HEK293 (cell line): ENCODE measurements around the gene NPC1.
A peak's percentile ranks its signal among the peaks of the same experiment; 100 is the strongest.

ENCODE experiments used
- CTCF ChIA-PET: fragments of 350-600 bp; formaldehyde crosslinking; extraction: SDS; loops from one replicate; lab custom pipeline; 2021; ENCODE audit warnings: antibody characterized with exemption; lab: Yijun Ruan, JAX
- POLR2A ChIA-PET: fragments of 300-600 bp; formaldehyde crosslinking; extraction: SDS; loops from one replicate; lab custom pipeline; 2020; ENCODE audit warnings: antibody characterized with exemption, inconsistent platforms; lab: Yijun Ruan, JAX
- H3K27ac ChIP-seq: fragments of 200-500 bp; sonication (Bioruptor generic); 2 replicates; pipeline ENCODE4 v1.5.1; 2014; ENCODE audit warnings: low read depth, low read length, control low read depth, inconsistent platforms; ENCODE audit errors: extremely low read depth
- H3K36me3 ChIP-seq, 2 experiments: fragments of 200-500 bp in 1 of 2; sonication (Bioruptor generic) in 1 of 2; 1 replicate in 1 of 2; 2 replicates in 1 of 2; pipeline ENCODE4 v1.5.1; 2014 to 2017; ENCODE audit warnings: inconsistent platforms in 2 of 2, low read length in 2 of 2; ENCODE audit not compliant: control insufficient read depth in 2 of 2, insufficient read depth in 1 of 2
- H3K4me1 ChIP-seq: fragments of 200-500 bp; sonication (Bioruptor generic); 2 replicates; pipeline ENCODE4 v1.5.1; 2014; ENCODE audit warnings: mild to moderate bottlenecking, low read length, inconsistent platforms; ENCODE audit not compliant: control insufficient read depth, insufficient read depth
- H3K4me3 ChIP-seq: 2 replicates; pipeline ENCODE4 v1.5.1; 2011; ENCODE audit warnings: low read depth, mild to moderate bottlenecking, control low read depth, low read length, moderate library complexity
- H3K9me3 ChIP-seq: fragments of 200-500 bp; sonication (Bioruptor generic); 2 replicates; pipeline ENCODE4 v1.5.1; 2014; ENCODE audit warnings: low read depth, low read length, inconsistent platforms; ENCODE audit not compliant: control insufficient read depth, insufficient read depth
- BCL11B ChIP-seq: fragments of 450-650 bp; formaldehyde crosslinking; IDR thresholded peaks from 2 replicates; pipeline ENCODE4 v1.5.1; 2016; ENCODE audit warnings: low read depth, missing biosample characterization, missing genetic modification characterization
- KLF7 ChIP-seq: fragments of 450-650 bp; formaldehyde crosslinking; IDR thresholded peaks from 2 replicates; pipeline ENCODE4 v1.5.1; 2016; ENCODE audit warnings: missing biosample characterization, missing genetic modification characterization, borderline replicate concordance
- REPIN1 ChIP-seq: fragments of 450-650 bp; formaldehyde crosslinking; IDR thresholded peaks from 2 replicates; pipeline ENCODE4 v1.5.1; 2017; ENCODE audit warnings: missing biosample characterization, missing genetic modification characterization, low read depth
- ZBTB20 ChIP-seq: fragments of 450-650 bp; formaldehyde crosslinking; IDR thresholded peaks from 2 replicates; pipeline ENCODE4 v1.5.1; 2016; ENCODE audit warnings: missing biosample characterization, missing genetic modification characterization
- ZBTB48 ChIP-seq: fragments of 450-650 bp; formaldehyde crosslinking; IDR thresholded peaks from 2 replicates; pipeline ENCODE4 v1.5.1; 2016; ENCODE audit warnings: missing biosample characterization, missing genetic modification characterization
- ZNF114 ChIP-seq: fragments of 450-650 bp; formaldehyde crosslinking; IDR thresholded peaks from 2 replicates; pipeline ENCODE4 v1.5.0; 2017; ENCODE audit warnings: missing biosample characterization, missing genetic modification characterization
- ZNF121 ChIP-seq: fragments of 450-650 bp; formaldehyde crosslinking; IDR thresholded peaks from 2 replicates; pipeline ENCODE4 v1.5.1; 2016; ENCODE audit warnings: missing biosample characterization, missing genetic modification characterization
- ZNF146 ChIP-seq: fragments of 450-650 bp; formaldehyde crosslinking; IDR thresholded peaks from 2 replicates; pipeline ENCODE4 v1.5.1; 2016; ENCODE audit warnings: missing biosample characterization, missing genetic modification characterization
- ZNF155 ChIP-seq: fragments of 450-650 bp; formaldehyde crosslinking; IDR thresholded peaks from 2 replicates; pipeline ENCODE4 v1.5.1; 2016; ENCODE audit warnings: missing biosample characterization, missing genetic modification characterization
- ZNF184 ChIP-seq: fragments of 450-650 bp; IDR thresholded peaks from 2 replicates; pipeline ENCODE4 v1.5.1; 2018; ENCODE audit warnings: missing biosample characterization, mild to moderate bottlenecking, missing genetic modification characterization
- ZNF223 ChIP-seq: fragments of 450-650 bp; formaldehyde crosslinking; IDR thresholded peaks from 2 replicates; pipeline ENCODE4 v1.5.1; 2016; ENCODE audit warnings: missing biosample characterization, missing genetic modification characterization
- ZNF239 ChIP-seq: fragments of 450-650 bp; formaldehyde crosslinking; IDR thresholded peaks from 2 replicates; pipeline ENCODE4 v1.5.1; 2016; ENCODE audit warnings: missing biosample characterization, missing genetic modification characterization
- ZNF248 ChIP-seq: fragments of 450-650 bp; formaldehyde crosslinking; IDR thresholded peaks from 2 replicates; pipeline ENCODE4 v1.5.1; 2017; ENCODE audit warnings: missing biosample characterization, missing genetic modification characterization
- ZNF302 ChIP-seq: fragments of 450-650 bp; formaldehyde crosslinking; IDR thresholded peaks from 2 replicates; pipeline ENCODE4 v1.5.1; 2016; ENCODE audit warnings: missing biosample characterization, missing genetic modification characterization, low read depth
- ZNF335 ChIP-seq: fragments of 450-650 bp; formaldehyde crosslinking; conservative IDR thresholded peaks from 2 replicates; pipeline ENCODE4 v1.5.1; 2016; ENCODE audit warnings: missing biosample characterization, missing genetic modification characterization
- ZNF354C ChIP-seq: fragments of 450-650 bp; formaldehyde crosslinking; IDR thresholded peaks from 2 replicates; pipeline ENCODE4 v1.5.1; 2016; ENCODE audit warnings: missing biosample characterization, missing genetic modification characterization, low read depth, borderline replicate concordance
- ZNF426 ChIP-seq: fragments of 450-650 bp; formaldehyde crosslinking; IDR thresholded peaks from 2 replicates; pipeline ENCODE4 v1.5.1; 2017; ENCODE audit warnings: missing biosample characterization, missing genetic modification characterization, mild to moderate bottlenecking, inconsistent platforms, moderate library complexity
- ZNF549 ChIP-seq: fragments of 450-650 bp; IDR thresholded peaks from 2 replicates; pipeline ENCODE4 v1.5.1; 2018; ENCODE audit warnings: missing biosample characterization, missing genetic modification characterization, mild to moderate bottlenecking, inconsistent platforms, moderate library complexity
- ZNF571 ChIP-seq: fragments of 450-650 bp; formaldehyde crosslinking; IDR thresholded peaks from 2 replicates; pipeline ENCODE4 v1.5.0; 2017; ENCODE audit warnings: missing biosample characterization, missing genetic modification characterization
- ZNF624 ChIP-seq: fragments of 450-650 bp; formaldehyde crosslinking; IDR thresholded peaks from 2 replicates; pipeline ENCODE4 v1.5.1; 2017; ENCODE audit warnings: missing biosample characterization, missing genetic modification characterization
- ZNF658 ChIP-seq: fragments of 450-650 bp; formaldehyde crosslinking; IDR thresholded peaks from 2 replicates; pipeline ENCODE4; 2016; ENCODE audit warnings: missing biosample characterization, missing genetic modification characterization
- ZNF791 ChIP-seq: fragments of 450-650 bp; formaldehyde crosslinking; IDR thresholded peaks from 2 replicates; pipeline ENCODE4 v1.5.1; 2016; ENCODE audit warnings: missing biosample characterization, missing genetic modification characterization
- ZNF843 ChIP-seq: fragments of 450-650 bp; formaldehyde crosslinking; IDR thresholded peaks from 2 replicates; pipeline ENCODE4 v1.5.1; 2016; ENCODE audit warnings: missing biosample characterization, missing genetic modification characterization
- TF ChIP-seq, protein P1 (sequence below): fragments of 450-650 bp; formaldehyde crosslinking; IDR thresholded peaks from 2 replicates; pipeline ENCODE4 v1.5.1; 2017; ENCODE audit warnings: missing biosample characterization, missing genetic modification characterization
- TF ChIP-seq, protein P2 (sequence below): fragments of 450-650 bp; formaldehyde crosslinking; IDR thresholded peaks from 2 replicates; pipeline ENCODE4 v1.5.1; 2016; ENCODE audit warnings: missing biosample characterization, missing genetic modification characterization, borderline replicate concordance
- TF ChIP-seq, protein P3 (sequence below): fragments of 450-650 bp; formaldehyde crosslinking; IDR thresholded peaks from 2 replicates; pipeline ENCODE4 v1.5.1; 2016; ENCODE audit warnings: missing biosample characterization, missing genetic modification characterization
- TF ChIP-seq, protein P4 (sequence below): fragments of 450-650 bp; formaldehyde crosslinking; IDR thresholded peaks from 2 replicates; pipeline ENCODE4 v1.5.1; 2017; ENCODE audit warnings: missing biosample characterization, missing genetic modification characterization

NPC1 gene

DNA sequence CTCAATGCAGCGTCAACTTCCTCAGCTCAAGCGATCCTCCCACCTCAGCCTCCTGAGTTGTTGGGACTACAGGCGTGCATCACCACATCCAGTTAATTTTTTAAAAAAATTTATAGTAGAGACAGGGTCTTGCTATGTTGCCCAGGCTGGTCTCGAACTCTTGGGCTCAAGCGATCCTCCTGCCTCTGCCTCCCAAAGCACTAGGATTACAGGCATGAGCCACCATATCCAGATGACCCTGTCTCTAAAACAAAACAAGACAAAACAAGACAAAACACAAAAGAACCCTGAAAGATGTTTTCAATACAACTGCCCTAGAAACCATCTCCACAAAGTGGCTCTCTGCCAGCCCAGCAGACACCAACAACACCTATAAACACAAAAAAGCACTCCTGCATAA, 45.0 kb upstream of the NPC1 start:
- Histone ChIP-seq H3K9me3 (no peaks in the 10 kb centered on the region), H3K4me3 (no peak overlapping the region), H3K27ac (no peak overlapping the region), H3K4me1 (peaks cover 38% of the 10 kb centered on the region), H3K36me3 (no peaks in the 10 kb centered on the region)
- POLR2A ChIA-PET = no interaction called here
- CTCF ChIA-PET = interaction anchor here (0.6 to 0.9 kb wide), 2 partner anchors 23 to 41 kb away, joined by 3 read pairs; no protein-coding TSS in a partner anchor
- no peak for TF ChIP-seq ZNF791 (tag by site-specific recombination)
- TF ChIP-seq ZNF549 (tag by site-specific recombination) = no peak
- TF ChIP-seq, protein P1, sequence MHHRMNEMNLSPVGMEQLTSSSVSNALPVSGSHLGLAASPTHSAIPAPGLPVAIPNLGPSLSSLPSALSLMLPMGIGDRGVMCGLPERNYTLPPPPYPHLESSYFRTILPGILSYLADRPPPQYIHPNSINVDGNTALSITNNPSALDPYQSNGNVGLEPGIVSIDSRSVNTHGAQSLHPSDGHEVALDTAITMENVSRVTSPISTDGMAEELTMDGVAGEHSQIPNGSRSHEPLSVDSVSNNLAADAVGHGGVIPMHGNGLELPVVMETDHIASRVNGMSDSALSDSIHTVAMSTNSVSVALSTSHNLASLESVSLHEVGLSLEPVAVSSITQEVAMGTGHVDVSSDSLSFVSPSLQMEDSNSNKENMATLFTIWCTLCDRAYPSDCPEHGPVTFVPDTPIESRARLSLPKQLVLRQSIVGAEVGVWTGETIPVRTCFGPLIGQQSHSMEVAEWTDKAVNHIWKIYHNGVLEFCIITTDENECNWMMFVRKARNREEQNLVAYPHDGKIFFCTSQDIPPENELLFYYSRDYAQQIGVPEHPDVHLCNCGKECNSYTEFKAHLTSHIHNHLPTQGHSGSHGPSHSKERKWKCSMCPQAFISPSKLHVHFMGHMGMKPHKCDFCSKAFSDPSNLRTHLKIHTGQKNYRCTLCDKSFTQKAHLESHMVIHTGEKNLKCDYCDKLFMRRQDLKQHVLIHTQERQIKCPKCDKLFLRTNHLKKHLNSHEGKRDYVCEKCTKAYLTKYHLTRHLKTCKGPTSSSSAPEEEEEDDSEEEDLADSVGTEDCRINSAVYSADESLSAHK (tag by site-specific recombination) = peak; percentile 62; the same call in 1 of the 2 replicates
- TF ChIP-seq ZBTB20 (tag by site-specific recombination) = peak; percentile 41; the same call in 1 of the 2 replicates
- peak; percentile 93 for TF ChIP-seq ZNF121

DNA sequence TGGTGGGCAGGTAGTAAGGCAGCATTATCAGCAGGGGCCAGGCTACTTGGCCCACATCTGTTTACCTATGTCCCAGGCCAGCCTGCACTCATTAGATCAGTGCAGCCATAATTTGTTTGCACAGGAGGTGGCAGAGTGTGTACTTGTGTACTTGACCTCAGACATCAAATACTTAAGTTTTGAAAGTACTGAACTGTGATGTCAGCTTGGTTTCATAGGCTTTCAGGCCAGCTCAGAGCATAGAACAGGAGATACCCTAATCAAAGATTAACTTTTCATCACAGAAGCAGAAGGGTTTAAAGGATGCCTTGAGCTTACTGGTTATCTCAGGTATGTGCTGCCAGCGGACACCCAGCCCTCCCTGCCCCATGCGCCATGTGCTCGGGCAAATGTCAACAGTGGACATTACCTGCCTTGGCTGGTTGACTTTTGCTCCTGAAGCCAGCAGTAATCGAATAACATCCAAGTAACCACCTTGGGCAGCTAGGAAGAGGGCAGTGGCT, 43.2 kb upstream of the NPC1 start:
- peaks cover 34% of the 10 kb centered on the region for H3K4me1 ChIP-seq
- CTCF ChIA-PET = interaction anchor here (0.7 to 9.3 kb wide), 7 partner anchors 11 to 488 kb away, joined by 3 to 122 read pairs (median 4); no protein-coding TSS in a partner anchor
- peak overlapping the region; percentile 29; the same call in 1 of the 2 replicates for H3K27ac ChIP-seq
- H3K9me3 ChIP-seq = no peaks in the 10 kb centered on the region
- H3K36me3 ChIP-seq = no peaks in the 10 kb centered on the region
- H3K4me3 ChIP-seq = no peak overlapping the region
- POLR2A ChIA-PET = interaction anchor here (0.5 to 1.1 kb wide), 3 partner anchors 55 to 137 kb away, joined by 3 to 4 read pairs (median 3); partner anchors contain the start of gene LAMA3
- TF ChIP-seq ZNF146 (tag by site-specific recombination) (no peak), KLF7 (tag by site-specific recombination) (no peak), ZBTB48 (no peak), ZNF223 (tag by site-specific recombination) (no peak), ZNF571 (tag by site-specific recombination) (no peak), ZNF624 (no peak), ZNF335 (tag by site-specific recombination) (no peak), ZNF426 (tag by site-specific recombination) (no peak), ZNF248 (no peak), ZNF155 (no peak), ZNF658 (no peak), ZNF354C (tag by site-specific recombination) (no peak), ZNF239 (tag by site-specific recombination) (no peak), ZNF843 (peak; percentile 81), REPIN1 (no peak), ZNF184 (tag by site-specific recombination) (peak; percentile 23; the same call in 1 of the 2 replicates), ZNF549 (tag by site-specific recombination) (no peak), BCL11B (tag by site-specific recombination) (no peak), ZNF302 (tag by site-specific recombination) (no peak), ZNF114 (tag by site-specific recombination) (no peak)
- TF ChIP-seq, protein P2, sequence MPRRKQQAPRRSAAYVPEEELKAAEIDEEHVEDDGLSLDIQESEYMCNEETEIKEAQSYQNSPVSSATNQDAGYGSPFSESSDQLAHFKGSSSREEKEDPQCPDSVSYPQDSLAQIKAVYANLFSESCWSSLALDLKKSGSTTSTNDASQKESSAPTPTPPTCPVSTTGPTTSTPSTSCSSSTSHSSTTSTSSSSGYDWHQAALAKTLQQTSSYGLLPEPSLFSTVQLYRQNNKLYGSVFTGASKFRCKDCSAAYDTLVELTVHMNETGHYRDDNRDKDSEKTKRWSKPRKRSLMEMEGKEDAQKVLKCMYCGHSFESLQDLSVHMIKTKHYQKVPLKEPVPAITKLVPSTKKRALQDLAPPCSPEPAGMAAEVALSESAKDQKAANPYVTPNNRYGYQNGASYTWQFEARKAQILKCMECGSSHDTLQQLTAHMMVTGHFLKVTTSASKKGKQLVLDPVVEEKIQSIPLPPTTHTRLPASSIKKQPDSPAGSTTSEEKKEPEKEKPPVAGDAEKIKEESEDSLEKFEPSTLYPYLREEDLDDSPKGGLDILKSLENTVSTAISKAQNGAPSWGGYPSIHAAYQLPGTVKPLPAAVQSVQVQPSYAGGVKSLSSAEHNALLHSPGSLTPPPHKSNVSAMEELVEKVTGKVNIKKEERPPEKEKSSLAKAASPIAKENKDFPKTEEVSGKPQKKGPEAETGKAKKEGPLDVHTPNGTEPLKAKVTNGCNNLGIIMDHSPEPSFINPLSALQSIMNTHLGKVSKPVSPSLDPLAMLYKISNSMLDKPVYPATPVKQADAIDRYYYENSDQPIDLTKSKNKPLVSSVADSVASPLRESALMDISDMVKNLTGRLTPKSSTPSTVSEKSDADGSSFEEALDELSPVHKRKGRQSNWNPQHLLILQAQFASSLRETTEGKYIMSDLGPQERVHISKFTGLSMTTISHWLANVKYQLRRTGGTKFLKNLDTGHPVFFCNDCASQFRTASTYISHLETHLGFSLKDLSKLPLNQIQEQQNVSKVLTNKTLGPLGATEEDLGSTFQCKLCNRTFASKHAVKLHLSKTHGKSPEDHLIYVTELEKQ = no peak; the same call in 1 of the 2 replicates
- TF ChIP-seq, protein P3, sequence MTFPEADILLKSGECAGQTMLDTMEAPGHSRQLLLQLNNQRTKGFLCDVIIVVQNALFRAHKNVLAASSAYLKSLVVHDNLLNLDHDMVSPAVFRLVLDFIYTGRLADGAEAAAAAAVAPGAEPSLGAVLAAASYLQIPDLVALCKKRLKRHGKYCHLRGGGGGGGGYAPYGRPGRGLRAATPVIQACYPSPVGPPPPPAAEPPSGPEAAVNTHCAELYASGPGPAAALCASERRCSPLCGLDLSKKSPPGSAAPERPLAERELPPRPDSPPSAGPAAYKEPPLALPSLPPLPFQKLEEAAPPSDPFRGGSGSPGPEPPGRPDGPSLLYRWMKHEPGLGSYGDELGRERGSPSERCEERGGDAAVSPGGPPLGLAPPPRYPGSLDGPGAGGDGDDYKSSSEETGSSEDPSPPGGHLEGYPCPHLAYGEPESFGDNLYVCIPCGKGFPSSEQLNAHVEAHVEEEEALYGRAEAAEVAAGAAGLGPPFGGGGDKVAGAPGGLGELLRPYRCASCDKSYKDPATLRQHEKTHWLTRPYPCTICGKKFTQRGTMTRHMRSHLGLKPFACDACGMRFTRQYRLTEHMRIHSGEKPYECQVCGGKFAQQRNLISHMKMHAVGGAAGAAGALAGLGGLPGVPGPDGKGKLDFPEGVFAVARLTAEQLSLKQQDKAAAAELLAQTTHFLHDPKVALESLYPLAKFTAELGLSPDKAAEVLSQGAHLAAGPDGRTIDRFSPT (tag by site-specific recombination) = no peak
- TF ChIP-seq, protein P4, sequence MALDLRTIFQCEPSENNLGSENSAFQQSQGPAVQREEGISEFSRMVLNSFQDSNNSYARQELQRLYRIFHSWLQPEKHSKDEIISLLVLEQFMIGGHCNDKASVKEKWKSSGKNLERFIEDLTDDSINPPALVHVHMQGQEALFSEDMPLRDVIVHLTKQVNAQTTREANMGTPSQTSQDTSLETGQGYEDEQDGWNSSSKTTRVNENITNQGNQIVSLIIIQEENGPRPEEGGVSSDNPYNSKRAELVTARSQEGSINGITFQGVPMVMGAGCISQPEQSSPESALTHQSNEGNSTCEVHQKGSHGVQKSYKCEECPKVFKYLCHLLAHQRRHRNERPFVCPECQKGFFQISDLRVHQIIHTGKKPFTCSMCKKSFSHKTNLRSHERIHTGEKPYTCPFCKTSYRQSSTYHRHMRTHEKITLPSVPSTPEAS (tag by site-specific recombination) = peak; percentile 60
